HCT116 (cell line): ENCODE measurements around the gene KRT14. TPM values are rescaled to one million over a fixed set of nuclear protein-coding genes. Genes with fewer than 3 reads are reported as not detected.

ENCODE experiments used
- ATAC-seq: fragments of 200-7000 bp; cut with Tn5 transposase; 2 replicates; pipeline ENCODE4 v1.9.1; 2020; ENCODE audit warnings: mild to moderate bottlenecking, moderate library complexity
- BruUV-seq: library from RNA; stranded (reverse); fragments of 400-500 nt; replicated peaks from 2 replicates; lab custom pipeline; 2021; lab: Mats Ljungman, UMichigan
- CTCF ChIA-PET: fragments of 300-600 bp; sonication (Branson Sonifier 250); formaldehyde crosslinking; loops from one replicate; lab custom pipeline; 2021; ENCODE audit warnings: antibody characterized with exemption; lab: Charles Lee
- POLR2A ChIA-PET: fragments of 300-600, 350-600 bp; sonication (Branson Sonifier 250); formaldehyde crosslinking; loops from one replicate; lab custom pipeline; 2021; ENCODE audit warnings: antibody characterized with exemption; lab: Charles Lee
- RAD21 ChIA-PET, 2 experiments: fragments of 300-600 bp; sonication (Branson Sonifier 250); formaldehyde crosslinking; loops; one replicate each; lab custom pipeline; 2023; ENCODE audit warnings: low total read pairs in 2 of 2; ENCODE audit not compliant: uncharacterized antibody in 2 of 2, unreplicated experiment in 2 of 2, low non-redundant PET in 1 of 2; lab: Charles Lee
- DNase-seq: peaks from one replicate; pipeline ENCODE4 v3.0.0-alpha.2; 2010; ENCODE audit warnings: low read depth, low spot score
- H2AFZ ChIP-seq: fragments of 200-600 bp; shearing (Covaris generic), sonication (generic); 2 replicates; pipeline ENCODE4 v1.6.1; 2017; ENCODE audit warnings: low read depth, mixed run types, mixed read lengths, antibody characterized with exemption, low read length; ENCODE audit not compliant: poor library complexity, severe bottlenecking
- H3K27ac ChIP-seq: 2 replicates; pipeline ENCODE4 v1.5.1; 2012; ENCODE audit warnings: low read depth, low read length
- H3K27me3 ChIP-seq: fragments of 200-600 bp; sonication (generic); 2 replicates; pipeline ENCODE4 v1.6.1; 2016; ENCODE audit warnings: mixed run types, low read length, mixed read lengths; ENCODE audit not compliant: insufficient read depth
- H3K36me3 ChIP-seq, 2 experiments: fragments of 200-500 bp in 1 of 2; fragments of 200-600 bp in 1 of 2; sonication (Bioruptor generic) in 1 of 2; sonication (generic) in 1 of 2; 2 replicates each; pipeline versions ENCODE4 v1.5.1 to v1.6.1; 2014 to 2016; ENCODE audit warnings: low read length in 2 of 2, inconsistent platforms in 1 of 2, mixed read lengths in 1 of 2, mixed run types in 1 of 2; ENCODE audit not compliant: insufficient read depth in 2 of 2, control insufficient read depth in 1 of 2
- H3K4me1 ChIP-seq, 2 experiments: fragments of 200-600 bp in 1 of 2; sonication (generic) in 1 of 2; 2 replicates each; pipeline versions ENCODE4 v1.5.1 to v1.6.1; 2012 to 2017; ENCODE audit warnings: low read length in 2 of 2, inconsistent platforms in 1 of 2, mild to moderate bottlenecking in 1 of 2, mixed read lengths in 1 of 2, mixed run types in 1 of 2, moderate library complexity in 1 of 2; ENCODE audit not compliant: insufficient read depth in 2 of 2, control insufficient read depth in 1 of 2
- H3K4me2 ChIP-seq: fragments of 200-600 bp; sonication (generic); 2 replicates; pipeline ENCODE4 v1.6.1; 2017; ENCODE audit warnings: mixed run types, low read length, mixed read lengths
- H3K4me3 ChIP-seq, 2 experiments: fragments of 200-600 bp in 1 of 2; sonication (generic) in 1 of 2; replicated peaks in 1 of 2; 2 replicates each; pipeline ENCODE4 v1.5.1; 2011 to 2016; ENCODE audit warnings: low read length in 2 of 2, control low read depth in 1 of 2, low read depth in 1 of 2, mild to moderate bottlenecking in 1 of 2, mixed read lengths in 1 of 2, mixed run types in 1 of 2
- H3K79me2 ChIP-seq: fragments of 200-600 bp; sonication (generic); 2 replicates; pipeline ENCODE4 v1.6.1; 2017; ENCODE audit warnings: mild to moderate bottlenecking, mixed run types, low read length, moderate library complexity, mixed read lengths; ENCODE audit not compliant: insufficient read depth
- H3K9ac ChIP-seq: fragments of 200-600 bp; sonication (generic); 2 replicates; pipeline ENCODE4 v1.6.1; 2016; ENCODE audit warnings: low read length, mixed read lengths
- H3K9me2 ChIP-seq: fragments of 200-600 bp; sonication (generic), shearing (Covaris generic); 2 replicates; pipeline ENCODE4 v1.6.1; 2017; ENCODE audit warnings: mixed run types, mild to moderate bottlenecking, moderate library complexity; ENCODE audit not compliant: insufficient read depth
- H3K9me3 ChIP-seq, 2 experiments: fragments of 200-500 bp in 1 of 2; fragments of 200-600 bp in 1 of 2; sonication (Bioruptor generic) in 1 of 2; sonication (generic) in 1 of 2; 2 replicates each; pipeline ENCODE4 v1.6.1; 2014 to 2017; ENCODE audit warnings: low read length in 2 of 2, mixed read lengths in 2 of 2, inconsistent platforms in 1 of 2, low read depth in 1 of 2, mild to moderate bottlenecking in 1 of 2, mixed run types in 1 of 2, moderate library complexity in 1 of 2; ENCODE audit not compliant: control insufficient read depth in 1 of 2, insufficient read depth in 1 of 2
- H4K20me1 ChIP-seq: fragments of 200-600 bp; sonication (generic), shearing (Covaris generic); 2 replicates; pipeline ENCODE4 v1.6.1; 2017; ENCODE audit warnings: mixed run types, mild to moderate bottlenecking, moderate library complexity; ENCODE audit not compliant: insufficient read depth
- CBX3 ChIP-seq: IDR thresholded peaks from 2 replicates; pipeline ENCODE4 v1.6.1; 2012; ENCODE audit warnings: low read depth
- ELF1 ChIP-seq: IDR thresholded peaks from 2 replicates; pipeline ENCODE4 v1.6.1; 2012; ENCODE audit warnings: low read depth, borderline replicate concordance
- EZH2 ChIP-seq: fragments of 200-600 bp; sonication (generic); IDR thresholded peaks from 2 replicates; pipeline ENCODE4 v1.6.1; 2017; ENCODE audit warnings: antibody characterized with exemption, mixed run types
- FOSL1 ChIP-seq: IDR thresholded peaks from 2 replicates; pipeline ENCODE4 v1.6.1; 2012; ENCODE audit warnings: low read depth
- POLR2AphosphoS5 ChIP-seq: IDR thresholded peaks from 2 replicates; pipeline ENCODE4 v1.6.1; 2011; ENCODE audit warnings: mild to moderate bottlenecking, low read depth, low read length, moderate library complexity
- TCF7L2 ChIP-seq: IDR thresholded peaks from 2 replicates; pipeline ENCODE4 v1.7.0; 2011; ENCODE audit warnings: borderline replicate concordance, inconsistent platforms; ENCODE audit not compliant: insufficient read depth, insufficient read length; ENCODE audit errors: extremely low read depth
- ZNF274 ChIP-seq: fragments of 200-500 bp; sonication (Bioruptor generic); IDR thresholded peaks from 2 replicates; pipeline ENCODE4 v1.6.1; 2014; ENCODE audit warnings: mild to moderate bottlenecking, low read depth, low read length, inconsistent platforms
- intact Hi-C: fragments of 100-400 bp; cut with micrococcal nuclease; formaldehyde crosslinking; loops from 2 replicates; pipeline ENCODE4 v1.10.0; 2022
- total RNA-seq: library from RNA; stranded (reverse); gene quantifications from one replicate; pipeline ENCODE4 v1.2.1, GENCODE V29; 2021; ENCODE audit not compliant: unreplicated experiment
- TF ChIP-seq, protein P1 (sequence below): IDR thresholded peaks from 2 replicates; pipeline ENCODE4 v1.6.1; 2012; ENCODE audit warnings: low read depth
- TF ChIP-seq, protein P2 (sequence below), 3 experiments: fragments of 200-600 bp in 1 of 3; sonication (generic) in 1 of 3; IDR thresholded peaks in 2 of 3; conservative IDR thresholded peaks in 1 of 3; 2 replicates each; pipeline ENCODE4 v1.5.1; 2012 to 2017; ENCODE audit warnings: low read depth in 2 of 3, low read length in 2 of 3, antibody characterized with exemption in 1 of 3, borderline replicate concordance in 1 of 3, control low read depth in 1 of 3, mild to moderate bottlenecking in 1 of 3, mixed read lengths in 1 of 3, mixed run types in 1 of 3, moderate library complexity in 1 of 3; ENCODE audit not compliant: insufficient read depth in 1 of 3
- TF ChIP-seq, protein P3 (sequence below): IDR thresholded peaks from 2 replicates; pipeline ENCODE4 v1.6.1; 2012

KRT14 gene
- total RNA-seq, 1 experiment from 2014 or later = not detected

DNA sequence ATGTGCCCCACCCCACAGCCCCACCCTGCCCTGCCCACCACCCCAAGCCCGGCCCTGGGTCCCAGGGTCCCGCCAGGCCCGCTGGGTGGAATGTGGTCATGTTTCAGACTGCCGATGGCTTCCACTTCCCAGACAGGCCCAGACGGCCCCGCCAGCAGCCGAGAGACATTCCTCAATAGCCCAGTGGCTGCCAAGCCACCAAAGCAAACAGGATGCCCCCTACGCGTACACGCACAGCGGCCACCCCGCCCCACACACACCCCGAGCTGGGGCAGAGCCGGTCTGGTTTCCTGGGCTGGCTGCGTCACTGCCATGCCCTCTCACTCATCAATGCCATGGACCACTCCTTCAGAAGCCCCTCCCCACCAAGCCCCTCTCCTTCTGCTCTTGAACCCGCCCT is 38.9 kb upstream of the KRT14 start (continued):
- TF ChIP-seq, protein P1, sequence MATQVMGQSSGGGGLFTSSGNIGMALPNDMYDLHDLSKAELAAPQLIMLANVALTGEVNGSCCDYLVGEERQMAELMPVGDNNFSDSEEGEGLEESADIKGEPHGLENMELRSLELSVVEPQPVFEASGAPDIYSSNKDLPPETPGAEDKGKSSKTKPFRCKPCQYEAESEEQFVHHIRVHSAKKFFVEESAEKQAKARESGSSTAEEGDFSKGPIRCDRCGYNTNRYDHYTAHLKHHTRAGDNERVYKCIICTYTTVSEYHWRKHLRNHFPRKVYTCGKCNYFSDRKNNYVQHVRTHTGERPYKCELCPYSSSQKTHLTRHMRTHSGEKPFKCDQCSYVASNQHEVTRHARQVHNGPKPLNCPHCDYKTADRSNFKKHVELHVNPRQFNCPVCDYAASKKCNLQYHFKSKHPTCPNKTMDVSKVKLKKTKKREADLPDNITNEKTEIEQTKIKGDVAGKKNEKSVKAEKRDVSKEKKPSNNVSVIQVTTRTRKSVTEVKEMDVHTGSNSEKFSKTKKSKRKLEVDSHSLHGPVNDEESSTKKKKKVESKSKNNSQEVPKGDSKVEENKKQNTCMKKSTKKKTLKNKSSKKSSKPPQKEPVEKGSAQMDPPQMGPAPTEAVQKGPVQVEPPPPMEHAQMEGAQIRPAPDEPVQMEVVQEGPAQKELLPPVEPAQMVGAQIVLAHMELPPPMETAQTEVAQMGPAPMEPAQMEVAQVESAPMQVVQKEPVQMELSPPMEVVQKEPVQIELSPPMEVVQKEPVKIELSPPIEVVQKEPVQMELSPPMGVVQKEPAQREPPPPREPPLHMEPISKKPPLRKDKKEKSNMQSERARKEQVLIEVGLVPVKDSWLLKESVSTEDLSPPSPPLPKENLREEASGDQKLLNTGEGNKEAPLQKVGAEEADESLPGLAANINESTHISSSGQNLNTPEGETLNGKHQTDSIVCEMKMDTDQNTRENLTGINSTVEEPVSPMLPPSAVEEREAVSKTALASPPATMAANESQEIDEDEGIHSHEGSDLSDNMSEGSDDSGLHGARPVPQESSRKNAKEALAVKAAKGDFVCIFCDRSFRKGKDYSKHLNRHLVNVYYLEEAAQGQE = no peak
- TF ChIP-seq FOSL1 (no peak), CBX3 (no peak)

DNA sequence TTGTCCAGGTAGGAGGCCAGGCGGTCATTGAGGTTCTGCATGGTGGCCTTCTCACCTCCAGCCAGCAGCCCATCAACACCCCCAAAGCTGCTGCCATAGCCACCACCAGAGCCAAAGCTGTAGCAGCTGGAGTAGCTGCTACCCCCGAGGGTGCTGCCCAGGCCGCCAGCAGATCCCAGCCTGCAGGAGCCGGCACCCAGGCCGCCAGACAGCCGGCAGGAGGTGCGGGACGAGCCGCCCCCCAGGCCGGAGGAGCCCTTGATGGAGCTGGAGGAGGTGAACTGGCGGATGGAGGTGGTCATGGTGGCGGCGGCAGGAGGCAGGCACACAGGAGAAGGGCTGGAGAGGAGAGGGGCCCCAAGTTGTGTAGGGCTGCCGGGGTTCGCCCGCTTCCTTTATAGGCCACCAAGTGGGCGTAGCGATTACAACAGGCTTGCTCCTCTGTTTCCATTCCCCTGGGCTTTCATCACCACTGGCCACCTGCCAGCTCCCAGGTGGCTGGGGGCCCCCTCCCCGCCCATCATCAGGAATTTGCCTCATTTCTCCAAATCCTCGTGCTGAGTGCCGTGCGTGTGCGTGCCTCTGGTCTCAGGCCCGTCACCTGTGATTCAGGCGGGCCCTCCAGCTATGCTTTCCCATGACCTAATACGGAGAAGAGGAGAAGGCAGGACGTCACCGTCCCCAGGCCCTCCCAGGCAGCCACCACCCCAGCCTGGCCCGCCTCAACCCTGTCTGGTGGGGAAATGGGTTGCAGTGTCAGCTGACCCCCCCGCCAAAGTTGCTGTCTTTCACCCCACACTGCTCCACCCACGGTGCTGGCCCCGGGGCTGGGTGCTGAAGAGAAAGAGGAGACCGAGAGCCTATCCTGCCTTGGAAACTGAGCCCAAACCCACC is 37.8 kb upstream of the KRT14 start, which contains the start of gene KRT17:
TSS of gene KRT17 (minus strand) at position 368 of the 894 bp plus-strand sequence. CDS start at position 302, 66 bp downstream.
- Histone ChIP-seq H3K27me3 (no peaks in the 10 kb centered on the region), H3K79me2 (no peaks in the 10 kb centered on the region), H3K4me3 (no peak within 1 kb of the TSS), H3K36me3 (no peaks in the 10 kb centered on the region), H2AFZ (no peak within 1 kb of the TSS), H4K20me1 (no peaks in the 10 kb centered on the region), H3K27ac (no peak within 1 kb of the TSS), H3K9me3 (no peaks in the 10 kb centered on the region), H3K4me2 (no peak within 1 kb of the TSS), H3K9ac (no peak within 1 kb of the TSS), H3K4me1 (no peaks in the 10 kb centered on the region), H3K9me2 (no peaks in the 10 kb centered on the region)
- no peak for ATAC-seq
- ChIA-PET RAD21 (no interaction called here), CTCF (no interaction called here), POLR2A (no interaction called here)
- intact Hi-C loops = no loop called here
- DNase-seq = no peak
- BruUV-seq = no TSS peak
- TF ChIP-seq, protein P2, sequence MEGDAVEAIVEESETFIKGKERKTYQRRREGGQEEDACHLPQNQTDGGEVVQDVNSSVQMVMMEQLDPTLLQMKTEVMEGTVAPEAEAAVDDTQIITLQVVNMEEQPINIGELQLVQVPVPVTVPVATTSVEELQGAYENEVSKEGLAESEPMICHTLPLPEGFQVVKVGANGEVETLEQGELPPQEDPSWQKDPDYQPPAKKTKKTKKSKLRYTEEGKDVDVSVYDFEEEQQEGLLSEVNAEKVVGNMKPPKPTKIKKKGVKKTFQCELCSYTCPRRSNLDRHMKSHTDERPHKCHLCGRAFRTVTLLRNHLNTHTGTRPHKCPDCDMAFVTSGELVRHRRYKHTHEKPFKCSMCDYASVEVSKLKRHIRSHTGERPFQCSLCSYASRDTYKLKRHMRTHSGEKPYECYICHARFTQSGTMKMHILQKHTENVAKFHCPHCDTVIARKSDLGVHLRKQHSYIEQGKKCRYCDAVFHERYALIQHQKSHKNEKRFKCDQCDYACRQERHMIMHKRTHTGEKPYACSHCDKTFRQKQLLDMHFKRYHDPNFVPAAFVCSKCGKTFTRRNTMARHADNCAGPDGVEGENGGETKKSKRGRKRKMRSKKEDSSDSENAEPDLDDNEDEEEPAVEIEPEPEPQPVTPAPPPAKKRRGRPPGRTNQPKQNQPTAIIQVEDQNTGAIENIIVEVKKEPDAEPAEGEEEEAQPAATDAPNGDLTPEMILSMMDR (IDR thresholded peaks at IDR 0.05 in 2 of 3, conservative IDR thresholded peaks at IDR 0.05 in 1 of 3; ENCODE audit: borderline replicate concordance in 1 of 3, insufficient read depth in 1 of 3, low read depth in 2 of 3, low read length in 2 of 3) = no peak
- TF ChIP-seq, protein P3, sequence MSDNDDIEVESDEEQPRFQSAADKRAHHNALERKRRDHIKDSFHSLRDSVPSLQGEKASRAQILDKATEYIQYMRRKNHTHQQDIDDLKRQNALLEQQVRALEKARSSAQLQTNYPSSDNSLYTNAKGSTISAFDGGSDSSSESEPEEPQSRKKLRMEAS = no peak
- TF ChIP-seq POLR2AphosphoS5 = no peak
- TF ChIP-seq, protein P1 = no peak
- TF ChIP-seq ELF1 = no peak
- TF ChIP-seq TCF7L2 = no peak
- TF ChIP-seq ZNF274 = no peak
- no peak for TF ChIP-seq EZH2
